HG02938 (cell line): ENCODE data around the gene CDKN2AIP.
"Not testable (repeated sequence)": the region's sequence is repeated elsewhere in the genome, so short reads cannot be mapped to it uniquely, and the experiment has no call there.

ENCODE experiments used
- ATAC-seq: cut with Tn5 transposase; IDR thresholded peaks from one replicate; pipeline ENCODE4 v1.9.1; 2021; ENCODE audit warnings: mild to moderate bottlenecking, moderate library complexity; ENCODE audit not compliant: unreplicated experiment

CDKN2AIP gene

GRCh38 chr4:183445097-183445428, 627 bp downstream of the CDKN2AIP start:
- peak; percentile 1 for ATAC-seq

GRCh38 chr4:183447646-183448045, 3.2 kb downstream of the CDKN2AIP start:
- ATAC-seq: no peak

- no peak for ATAC-seq
Observed at GRCh38 chr4:183448436-183448835, 4.0 kb downstream of the CDKN2AIP start.

- no peak for ATAC-seq
Observed at GRCh38 chr4:183449193-183449882, 4.9 kb downstream of the CDKN2AIP start.

GRCh38 chr4:183450108-183450507, 5.7 kb downstream of the CDKN2AIP start:
- ATAC-seq: no peak

GRCh38 chr4:183455431-183456195, 11.2 kb downstream of the CDKN2AIP start:
- ATAC-seq: no peak

- ATAC-seq: no peak
Observed at GRCh38 chr4:183458005-183458404, 13.6 kb downstream of the CDKN2AIP start.

- ATAC-seq: not testable (repeated sequence)
Observed at GRCh38 chr4:183463903-183464619, 19.6 kb downstream of the CDKN2AIP start.

GRCh38 chr4:183465879-183466278, 21.4 kb downstream of the CDKN2AIP start:
- ATAC-seq: not testable (repeated sequence)

GRCh38 chr4:183467246-183467645, 22.8 kb downstream of the CDKN2AIP start:
- ATAC-seq: no peak

GRCh38 chr4:183468210-183469095, 24.0 kb downstream of the CDKN2AIP start:
- ATAC-seq: no peak

GRCh38 chr4:183469285-183469684, 24.8 kb downstream of the CDKN2AIP start:
- no peak for ATAC-seq

- ATAC-seq: no peak
Observed at GRCh38 chr4:183469936-183470335, 25.5 kb downstream of the CDKN2AIP start.

GRCh38 chr4:183470821-183471220, 26.4 kb downstream of the CDKN2AIP start:
- ATAC-seq: no peak

- ATAC-seq: peak; percentile 72
Observed at GRCh38 chr4:183471946-183472708, 27.7 kb downstream of the CDKN2AIP start.

- ATAC-seq: no peak
Observed at GRCh38 chr4:183478123-183478522, 33.7 kb downstream of the CDKN2AIP start.

- ATAC-seq: no peak
Observed at GRCh38 chr4:183478926-183479325, 34.5 kb downstream of the CDKN2AIP start.

- ATAC-seq: not testable (repeated sequence)
Observed at GRCh38 chr4:183482515-183483095, 38.2 kb downstream of the CDKN2AIP start.

GRCh38 chr4:183483997-183484396, 39.6 kb downstream of the CDKN2AIP start:
- ATAC-seq: no peak
